Left lung (tissue), 10 donors: ENCODE measurements around the gene HAS3. TPM values are rescaled to one million over a fixed set of nuclear protein-coding genes. Genes with fewer than 3 reads are reported as not detected.
"Not testable (repeated sequence)": the region's sequence is repeated elsewhere in the genome, so short reads cannot be mapped to it uniquely, and the experiment has no call there.

Experiments
- ATAC-seq: fragments of 200-7000 bp; cut with Tn5 transposase; one replicate; pipeline ENCODE4 v1.9.1; 2020; ENCODE audit warnings: moderate library complexity
- DNase-seq, 4 donors: peaks; one replicate each; pipeline ENCODE4 v3.0.0-alpha.2; 2013 to 2020
- H3K27ac ChIP-seq, 2 donors: fragments of 200-600 bp; sonication (generic) in 1 of 2; one replicate each; pipeline versions ENCODE4 v1.5.0 to v1.8.0; 2020 to 2021
- H3K27me3 ChIP-seq, 2 donors: fragments of 200-600 bp; sonication (generic) in 1 of 2; one replicate each; pipeline versions ENCODE4 v1.5.0 to v1.8.0; 2020 to 2021
- H3K36me3 ChIP-seq, 2 donors: fragments of 200-600 bp; sonication (generic) in 1 of 2; one replicate each; pipeline versions ENCODE4 v1.5.0 to v1.8.0; 2020 to 2021
- H3K4me1 ChIP-seq, 2 donors: fragments of 200-600 bp; one replicate each; pipeline ENCODE4 v1.8.0; 2021
- H3K4me3 ChIP-seq, 2 donors: fragments of 200-600 bp; sonication (generic) in 1 of 2; one replicate each; pipeline versions ENCODE4 v1.5.0 to v1.8.0; 2020 to 2021; ENCODE audit warnings: mild to moderate bottlenecking in 1 of 2
- H3K9me3 ChIP-seq, 2 donors: fragments of 200-600 bp; sonication (generic) in 1 of 2; one replicate each; pipeline versions ENCODE4 v1.5.0 to v1.8.0; 2020 to 2021
- CTCF ChIP-seq, 2 donors: fragments of 200-600 bp; sonication (generic) in 1 of 2; IDR thresholded peaks; one replicate each; pipeline versions ENCODE4 v1.5.0 to v1.8.0; 2021; ENCODE audit warnings: antibody characterized with exemption in 2 of 2
- intact Hi-C, 2 donors: fragments of 100-400 bp; cut with DNase I; formaldehyde crosslinking; loops; one replicate each; pipeline versions ENCODE4 v1.11.2 to v1.14.2; 2022
- polyA plus RNA-seq, 6 donors: library from polyadenylated mRNA; unstranded; fragments of 120-200 nt; gene quantifications; one replicate each; pipeline ENCODE4 v1.2.1, GENCODE V29; 2013; ENCODE audit not compliant: insufficient read length in 6 of 6
- total RNA-seq, 2 donors: library from RNA; stranded (reverse); fragmentation: NEBNext Ultra II Directional; extraction: Animal tissue kit (Norgen Biotek cat#: 25700); gene quantifications; one replicate each; pipeline ENCODE4 v1.2.1, GENCODE V29; 2021
- donor health status: DM: no; HTN: yes; CAD: no.
- donor health status: DM: no; HTN: no; CAD: no.

The HAS3 gene
- total and polyA plus RNA-seq, 8 donors = 13.3 to 202 (median 158) TPM

GRCh38 chr16:69120096-69120664, 14.7 kb downstream of the HAS3 start:
- TF ChIP-seq CTCF (IDR thresholded peaks at IDR 0.05) = no peak
- no peaks in the 10 kb centered on the region for H3K4me1 ChIP-seq
- intact Hi-C loops = loop anchor here in 1 of 2 donors (5.0 kb wide), 1 partner anchor 273 kb away; no protein-coding TSS in a partner anchor
- H3K36me3 ChIP-seq = peaks cover 0 to 67% of the 10 kb centered on the region in 2 donors
- ATAC-seq (no peak), DNase-seq (no peak)
- H3K27ac ChIP-seq = no peak overlapping the region
- H3K27me3 ChIP-seq = no peaks in the 10 kb centered on the region
- H3K9me3 ChIP-seq = no peaks in the 10 kb centered on the region
- no peak overlapping the region for H3K4me3 ChIP-seq

GRCh38 chr16:69123910-69124309, 18.5 kb downstream of the HAS3 start:
- intact Hi-C loops = loop anchor here in 1 of 2 donors (5.0 kb wide), 1 partner anchor 277 kb away; no protein-coding TSS in a partner anchor
- DNase-seq (peak in 1 of 4 donors; percentile 76), ATAC-seq (peak; percentile 83)

GRCh38 chr16:69124406-69124805, 19.0 kb downstream of the HAS3 start:
- not testable (repeated sequence) for H3K27me3 ChIP-seq, H3K9me3 ChIP-seq, ATAC-seq, H3K4me1 ChIP-seq, H3K27ac ChIP-seq, DNase-seq, H3K4me3 ChIP-seq
- intact Hi-C loops = loop anchor here in 1 of 2 donors (5.0 kb wide), 1 partner anchor 277 kb away; no protein-coding TSS in a partner anchor
- peaks cover 0 to 36% of the 10 kb centered on the region in 2 donors for H3K36me3 ChIP-seq

More at GRCh38 chr16:69123910-69124309, 18.5 kb downstream of the HAS3 start:
- Histone ChIP-seq H3K4me1 (peaks cover 0 to 6% of the 10 kb centered on the region in 2 donors), H3K36me3 (peaks cover 0 to 40% of the 10 kb centered on the region in 2 donors), H3K4me3 (no peak overlapping the region), H3K9me3 (no peaks in the 10 kb centered on the region), H3K27me3 (no peaks in the 10 kb centered on the region), H3K27ac (no peak overlapping the region)
- peak; percentile 50 to 69 for TF ChIP-seq CTCF (IDR thresholded peaks at IDR 0.05)

- intact Hi-C loops = loop anchor here in 1 of 2 donors (5.0 kb wide), 1 partner anchor 278 kb away; no protein-coding TSS in a partner anchor
- peaks cover 0 to 13% of the 10 kb centered on the region in 2 donors for H3K4me1 ChIP-seq
- ATAC-seq, H3K4me3 ChIP-seq, H3K27ac ChIP-seq, H3K27me3 ChIP-seq, H3K9me3 ChIP-seq, DNase-seq: not testable (repeated sequence)
- peaks cover 0 to 30% of the 10 kb centered on the region in 2 donors for H3K36me3 ChIP-seq
These were observed 19.5 kb downstream of the HAS3 start for GRCh38 chr16:69124961-69125360.

- no peak for ATAC-seq
- intact Hi-C loops = no loop called here
These were observed 20.8 kb downstream of the HAS3 start for GRCh38 chr16:69126221-69126620.

GRCh38 chr16:69126801-69127200, 21.3 kb downstream of the HAS3 start:
- H3K27me3 ChIP-seq, ATAC-seq, H3K27ac ChIP-seq, H3K9me3 ChIP-seq, DNase-seq, intact Hi-C loops, H3K4me3 ChIP-seq: not testable (repeated sequence)
- H3K4me1 ChIP-seq = peaks cover 0 to 25% of the 10 kb centered on the region in 2 donors
- peaks cover 0 to 15% of the 10 kb centered on the region in 2 donors for H3K36me3 ChIP-seq

More at GRCh38 chr16:69126221-69126620, 20.8 kb downstream of the HAS3 start:
- no peak for DNase-seq
- Histone ChIP-seq H3K9me3 (no peaks in the 10 kb centered on the region), H3K36me3 (peaks cover 0 to 18% of the 10 kb centered on the region in 2 donors), H3K4me1 (peaks cover 0 to 23% of the 10 kb centered on the region in 2 donors), H3K4me3 (no peak overlapping the region), H3K27ac (no peak overlapping the region), H3K27me3 (no peaks in the 10 kb centered on the region)
- TF ChIP-seq CTCF (IDR thresholded peaks at IDR 0.05) = no peak
